DMS 273 (cell line): Measurements from ENCODE around the gene ABTB1.
"Not testable (repeated sequence)": the region's sequence is repeated elsewhere in the genome, so short reads cannot be mapped to it uniquely, and the experiment has no call there.

Source experiments
- DNase-seq: peaks from one replicate; lab custom pipeline; 2025; ENCODE audit not compliant: unreplicated experiment; lab: John Stamatoyannopoulos, UW

ABTB1 gene

DNA sequence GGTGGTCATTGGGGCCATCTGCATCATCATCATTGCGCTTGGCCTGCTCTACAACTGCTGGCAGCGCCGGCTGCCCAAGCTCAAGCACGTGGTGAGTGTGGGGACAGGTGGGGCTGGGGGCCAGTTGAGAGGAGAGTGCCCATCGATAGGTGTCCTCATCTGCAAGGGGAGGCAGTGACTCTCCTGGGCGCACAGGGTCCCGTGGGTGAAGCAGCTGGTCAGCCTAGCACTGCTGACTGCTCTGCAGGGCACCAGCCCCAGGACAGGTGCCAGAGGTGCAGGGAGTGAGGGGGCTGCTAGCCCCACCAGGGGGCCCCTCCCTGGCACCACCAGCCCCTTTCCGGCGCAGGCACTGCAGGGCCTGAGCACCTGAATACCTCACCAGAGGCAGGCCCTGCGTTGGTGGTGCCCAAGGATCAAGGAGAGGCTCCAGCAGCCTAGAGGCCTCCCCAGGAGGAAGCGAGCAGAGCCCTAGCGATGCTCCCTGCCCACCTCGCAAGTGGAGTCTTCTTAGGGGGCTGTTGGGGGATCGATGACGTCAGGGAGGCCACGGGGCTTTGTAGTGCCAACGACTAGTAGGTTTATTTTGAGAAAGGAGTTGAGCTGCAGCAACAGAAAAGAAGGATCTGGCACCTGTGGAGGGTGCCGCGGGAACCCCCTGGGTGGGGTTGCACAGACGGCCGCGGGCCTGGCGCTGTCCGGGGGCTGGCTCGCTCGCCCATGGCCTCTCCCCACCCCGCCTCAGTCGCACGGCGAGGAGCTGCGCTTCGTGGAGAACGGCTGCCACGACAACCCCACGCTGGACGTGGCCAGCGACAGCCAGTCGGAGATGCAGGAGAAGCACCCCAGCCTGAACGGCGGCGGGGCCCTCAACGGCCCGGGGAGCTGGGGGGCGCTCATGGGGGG, 976 bp upstream of the ABTB1 start:
- DNase-seq, result peak; percentile 59

- DNase-seq, result peak; percentile 77
Measured at GRCh38 chr3:127673191-127674100, 694 bp downstream of the ABTB1 start.

DNA sequence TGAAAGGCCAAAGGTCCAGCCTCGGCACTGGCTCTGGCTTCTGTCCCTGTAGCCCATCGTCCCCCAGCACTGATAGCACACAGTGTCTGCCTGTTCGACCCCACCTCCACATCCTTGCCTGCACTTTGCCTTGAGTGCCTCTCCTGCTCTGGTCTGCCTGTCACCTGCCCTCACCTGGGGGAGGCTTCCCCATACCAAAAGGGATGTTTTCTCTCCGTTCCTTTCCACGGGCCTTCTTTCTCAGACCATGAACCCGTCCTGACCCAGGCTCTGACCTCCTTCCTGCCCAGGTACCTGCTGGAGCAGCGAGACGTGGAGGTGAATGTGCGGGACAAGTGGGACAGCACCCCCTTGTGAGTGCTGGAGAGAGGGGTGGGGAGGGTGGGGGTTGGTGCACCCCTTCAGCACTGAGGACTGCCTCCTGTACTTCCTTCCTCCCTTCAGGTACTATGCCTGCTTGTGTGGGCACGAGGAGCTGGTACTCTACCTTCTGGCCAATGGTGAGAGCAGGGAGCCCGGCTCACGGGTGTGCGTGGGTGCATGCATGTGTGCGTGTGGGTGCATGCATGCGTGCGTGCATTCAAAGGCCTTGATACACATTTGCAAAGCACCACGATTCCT, 1.5 kb downstream of the ABTB1 start:
- DNase-seq, result no peak

GRCh38 chr3:127674790-127675189, 2.0 kb downstream of the ABTB1 start:
- DNase-seq, result no peak

DNA sequence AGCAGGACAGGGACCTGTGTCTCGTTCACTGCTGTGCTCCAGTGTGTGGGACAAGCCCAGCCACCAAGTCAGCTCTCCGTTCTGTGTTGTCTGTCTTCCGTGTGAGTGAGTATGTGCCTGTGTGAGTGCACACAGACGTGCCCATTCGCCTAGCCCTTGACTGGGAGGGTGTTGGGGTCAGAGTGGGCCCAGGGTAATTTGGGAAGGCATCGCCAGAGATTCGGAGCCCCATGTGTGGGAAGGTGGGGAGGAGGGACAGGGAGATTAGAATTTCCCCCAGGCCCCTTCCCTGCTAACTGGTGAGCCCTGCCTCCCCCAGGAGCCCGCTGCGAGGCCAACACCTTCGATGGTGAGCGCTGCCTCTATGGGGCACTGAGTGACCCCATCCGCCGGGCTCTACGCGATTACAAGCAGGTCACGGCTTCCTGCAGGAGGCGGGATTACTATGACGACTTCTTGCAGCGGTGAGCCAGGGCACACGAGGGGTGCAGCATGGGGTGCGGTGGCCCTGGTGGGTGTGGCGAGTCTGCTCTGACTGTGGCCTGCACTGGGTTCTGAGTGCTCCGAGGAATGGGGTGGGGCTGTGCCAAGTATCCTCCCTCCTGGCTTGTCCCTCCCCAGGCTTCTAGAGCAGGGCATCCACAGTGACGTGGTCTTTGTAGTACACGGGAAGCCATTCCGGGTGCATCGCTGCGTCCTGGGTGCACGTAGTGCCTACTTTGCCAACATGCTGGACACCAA, 3.1 kb downstream of the ABTB1 start:
- no peak for DNase-seq

DNA sequence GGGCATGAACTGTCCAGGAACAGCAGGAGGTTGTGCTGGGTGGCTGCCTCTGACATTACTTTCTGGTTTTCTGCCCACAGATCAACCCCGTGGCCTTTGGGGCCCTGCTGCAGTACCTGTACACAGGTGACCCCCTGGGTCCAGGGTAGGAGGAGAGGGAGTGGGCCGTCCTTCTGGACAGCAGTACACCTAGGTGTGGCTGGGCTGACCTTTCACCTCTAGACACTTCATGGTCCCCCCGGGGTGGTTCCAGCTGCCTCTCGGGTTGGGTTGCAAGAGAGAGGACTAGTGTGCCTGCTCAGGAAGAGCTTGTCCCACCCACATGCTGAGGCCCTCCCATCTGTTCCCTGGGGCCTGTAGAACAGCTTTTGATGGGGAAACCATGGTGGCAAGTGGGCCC, 3.7 kb downstream of the ABTB1 start:
- peak; percentile 50 for DNase-seq

DNA sequence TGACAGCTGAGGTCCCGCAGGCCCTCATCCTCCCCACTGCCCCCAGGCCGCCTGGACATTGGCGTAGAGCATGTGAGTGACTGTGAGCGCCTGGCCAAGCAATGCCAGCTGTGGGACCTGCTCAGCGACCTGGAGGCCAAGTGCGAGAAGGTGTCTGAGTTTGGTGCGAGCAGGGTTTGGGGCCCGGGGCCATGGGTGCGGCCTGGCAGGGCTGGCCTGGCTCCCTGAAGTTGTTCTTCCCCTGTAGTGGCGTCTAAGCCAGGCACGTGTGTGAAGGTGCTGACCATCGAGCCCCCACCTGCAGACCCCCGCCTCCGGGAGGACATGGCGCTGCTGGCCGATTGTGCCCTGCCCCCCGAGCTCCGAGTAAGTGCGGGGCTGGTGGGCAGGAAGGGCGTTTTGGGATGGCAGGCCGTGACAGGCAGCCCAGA, 4.2 kb downstream of the ABTB1 start:
- no peak for DNase-seq

DNA sequence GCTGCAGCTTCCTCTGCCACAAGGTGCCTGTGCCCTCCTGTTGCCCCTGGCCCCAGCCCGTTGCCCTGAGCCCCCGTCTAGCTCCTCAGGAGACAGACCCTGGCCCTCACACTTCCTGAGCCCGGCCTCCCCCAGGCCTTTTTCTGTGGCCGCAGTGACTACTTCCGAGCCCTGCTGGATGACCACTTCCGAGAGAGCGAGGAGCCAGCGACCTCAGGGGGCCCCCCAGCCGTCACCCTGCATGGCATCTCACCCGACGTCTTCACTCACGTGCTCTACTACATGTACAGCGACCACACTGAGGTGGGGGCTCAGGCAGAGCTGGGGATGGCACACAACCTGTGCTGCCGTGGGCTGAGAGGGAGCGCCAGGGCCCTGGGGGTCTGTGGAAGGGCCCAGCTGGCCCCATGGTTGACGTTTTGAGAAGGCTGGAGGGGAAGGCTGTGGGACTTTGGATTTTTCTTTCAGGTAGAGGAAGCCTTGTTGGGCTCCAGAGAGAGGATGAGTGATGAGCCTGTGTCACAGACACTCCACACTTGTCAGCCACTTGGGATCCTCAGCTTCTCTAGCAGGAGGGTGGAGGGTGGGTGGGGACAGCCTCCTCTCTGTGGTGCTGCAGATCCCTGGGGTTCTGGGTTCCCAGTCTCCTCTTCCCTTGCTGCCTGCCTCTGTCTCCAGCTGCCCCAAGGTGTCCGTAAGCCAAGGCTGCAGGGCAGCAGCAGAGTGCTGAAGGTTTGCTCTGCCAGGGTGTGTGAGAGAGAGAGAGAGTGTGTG, 5.0 kb downstream of the ABTB1 start:
- no peak for DNase-seq

DNA sequence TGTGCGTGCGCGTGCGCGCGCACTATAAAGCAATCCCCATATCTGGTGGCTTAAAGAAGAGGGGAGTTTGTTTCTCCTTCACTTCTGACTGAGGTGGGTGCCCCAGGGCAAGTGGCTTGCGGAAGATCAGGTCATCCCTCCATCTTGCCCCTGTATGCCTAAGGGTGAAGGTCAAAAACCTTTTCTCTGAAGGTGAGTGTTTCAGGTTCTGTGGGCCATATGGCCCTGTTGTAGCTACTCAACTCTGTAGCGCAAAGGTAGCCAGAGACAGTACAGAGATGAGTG, 5.5 kb downstream of the ABTB1 start:
- DNase-seq, result no peak

GRCh38 chr3:127678611-127679533, 6.1 kb downstream of the ABTB1 start:
- DNase-seq, result no peak

DNA sequence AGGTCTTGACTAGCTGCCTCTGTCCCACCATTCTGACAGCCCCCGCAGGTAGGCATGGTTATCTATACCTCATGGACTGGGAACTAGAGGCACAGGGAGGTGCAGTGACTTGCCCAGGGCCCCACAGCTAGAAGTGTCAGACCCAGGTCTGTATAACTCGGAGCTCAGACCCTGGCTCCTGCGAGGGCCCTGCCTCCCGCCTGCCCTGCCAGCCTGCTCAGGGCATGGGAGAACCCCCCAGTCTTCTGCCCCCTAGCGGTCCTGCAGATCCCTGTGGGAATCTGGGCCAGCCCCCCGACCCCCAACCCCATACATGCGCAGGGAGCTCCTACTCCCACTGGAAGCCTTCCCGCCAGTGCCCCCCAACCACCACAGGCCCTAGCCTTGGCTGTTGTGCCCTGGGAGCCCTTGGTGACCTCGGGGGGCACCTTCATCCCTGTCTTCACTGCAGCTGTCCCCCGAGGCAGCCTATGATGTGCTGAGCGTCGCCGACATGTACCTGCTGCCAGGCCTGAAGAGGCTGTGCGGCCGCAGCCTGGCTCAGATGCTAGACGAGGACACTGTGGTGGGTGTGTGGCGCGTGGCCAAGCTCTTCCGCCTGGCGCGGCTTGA, 6.9 kb downstream of the ABTB1 start:
- DNase-seq, result no peak

- no peak for DNase-seq
Measured at GRCh38 chr3:127680146-127680661, 7.5 kb downstream of the ABTB1 start.

GRCh38 chr3:127680798-127681221, 8.1 kb downstream of the ABTB1 start:
- no peak for DNase-seq

- DNase-seq, result not testable (repeated sequence)
Measured at GRCh38 chr3:127682175-127682554, 9.4 kb downstream of the ABTB1 start.

DNA sequence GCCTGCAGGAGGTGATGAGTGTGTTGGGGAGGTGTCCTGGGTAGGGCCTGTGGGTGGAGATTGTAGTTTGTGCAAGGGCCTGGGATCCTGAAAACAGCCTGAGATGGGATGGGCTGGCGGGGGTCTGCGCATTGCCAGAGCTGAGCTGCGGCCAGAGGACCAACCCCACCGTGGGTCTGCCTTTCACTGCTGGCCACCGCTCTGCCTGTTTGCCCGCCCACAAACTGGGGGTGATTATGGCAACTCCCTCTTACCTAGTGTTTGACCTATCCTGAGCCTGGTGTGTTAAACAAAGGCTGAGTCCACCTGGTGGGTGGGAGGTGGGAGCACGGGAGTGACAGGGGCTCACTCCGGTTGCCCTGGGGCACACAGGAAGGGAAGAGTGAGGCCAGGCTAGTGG, 9.8 kb downstream of the ABTB1 start:
- no peak for DNase-seq

- DNase-seq, result peak; percentile 40
Measured at GRCh38 chr3:127684871-127685707, 12.3 kb downstream of the ABTB1 start.

DNA sequence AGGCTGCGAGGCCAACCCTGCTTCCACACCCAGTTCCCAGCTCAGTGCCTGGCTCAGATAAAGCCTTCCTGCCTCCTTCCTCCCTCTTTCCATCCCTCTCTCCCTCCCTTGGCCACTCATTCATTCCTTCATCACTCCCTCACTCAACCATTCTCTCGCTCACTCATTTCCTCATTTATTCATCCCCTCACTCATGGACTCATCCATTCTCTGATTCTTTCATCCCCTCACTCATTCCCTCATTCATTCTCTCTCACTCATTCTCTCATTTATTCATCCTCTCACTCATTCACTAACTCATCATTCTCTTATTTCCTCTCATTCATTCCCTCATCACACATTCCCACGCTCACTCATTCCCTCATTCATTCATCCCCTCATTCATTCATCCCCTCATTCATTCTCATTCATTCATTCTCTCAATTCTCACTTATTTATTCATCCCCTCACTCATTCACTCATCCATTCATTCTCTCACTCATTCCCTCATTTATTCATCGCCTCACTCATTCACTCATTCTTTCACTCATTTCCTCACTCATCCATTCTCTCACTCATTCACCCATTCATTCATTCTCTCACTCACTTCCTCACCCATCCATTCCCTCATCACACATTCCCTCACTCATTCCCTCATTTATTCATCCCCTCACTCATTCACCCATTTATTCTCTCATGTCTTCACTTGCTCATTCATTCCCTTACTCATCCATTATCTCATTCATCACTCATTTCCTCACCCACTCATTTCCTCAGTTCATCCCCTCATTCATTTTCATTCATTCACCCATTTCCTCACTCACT, 13.2 kb downstream of the ABTB1 start:
- no peak for DNase-seq
